K562 (cell line): ENCODE results near the gene THAP4. TPM values are rescaled to one million over a fixed set of nuclear protein-coding genes. Genes with fewer than 3 reads are reported as not detected.

Experiments used
- ATAC-seq: fragments of 200-7000 bp; cut with Tn5 transposase; 3 replicates; pipeline ENCODE4 v1.9.1; 2020; ENCODE audit warnings: moderate library complexity
- BruUV-seq: library from RNA; stranded (reverse); fragments of 400-500 nt; replicated peaks from 2 replicates; lab custom pipeline; 2021; lab: Mats Ljungman, UMichigan
- CTCF ChIA-PET: fragments of 300-600 bp; formaldehyde crosslinking; extraction: SDS; loops from one replicate; lab custom pipeline; 2021; ENCODE audit warnings: low intra/inter-chr PET ratio; lab: Yijun Ruan, JAX
- POLR2A ChIA-PET: fragments of 300-600, 350-650 bp; sonication (Branson Sonifier 250); formaldehyde crosslinking; extraction: SDS; loops from one replicate; lab custom pipeline; 2021; ENCODE audit warnings: antibody characterized with exemption, inconsistent platforms; lab: Yijun Ruan, JAX
- DNase-seq, 4 experiments: peaks; one replicate each; pipeline versions ENCODE4 v3.0.0 to v3.0.0-alpha.2; 2011 to 2018; ENCODE audit warnings: low spot score in 3 of 4, mixed read lengths in 3 of 4; ENCODE audit errors: extremely low read depth in 1 of 4
- FAIRE-seq: peaks from 2 replicates; lab custom pipeline; 2011; peaks lifted over from hg19 to GRCh38; lab: Jason Lieb, UNC
- H2AFZ ChIP-seq: 2 replicates; pipeline ENCODE4 v1.6.0; 2011; ENCODE audit warnings: low read depth, low read length, control low read depth, inconsistent platforms
- H3K27ac ChIP-seq: fragments of 200-600 bp; 3 replicates; pipeline ENCODE4 v1.8.0; 2011; ENCODE audit warnings: low read depth, mild to moderate bottlenecking, control low read depth, inconsistent platforms, low read length, moderate library complexity, mixed read lengths; ENCODE audit errors: extremely low read depth
- H3K27me3 ChIP-seq, 2 experiments: fragments of 300-600 bp in 1 of 2; 2 replicates in 1 of 2; 3 replicates in 1 of 2; pipeline versions ENCODE4 v1.6.0 to v1.8.0; 2011; ENCODE audit warnings: inconsistent platforms in 2 of 2, low read length in 2 of 2, mild to moderate bottlenecking in 1 of 2, mixed read lengths in 1 of 2, moderate library complexity in 1 of 2; ENCODE audit not compliant: control insufficient read depth in 2 of 2, insufficient read depth in 2 of 2
- H3K36me3 ChIP-seq: fragments of 300-600 bp; 3 replicates; pipeline ENCODE4 v1.8.0; 2011; ENCODE audit warnings: mild to moderate bottlenecking, low read length, inconsistent platforms; ENCODE audit not compliant: control insufficient read depth, insufficient read depth
- H3K4me1 ChIP-seq, 2 experiments: fragments of 200-600 bp in 1 of 2; replicated peaks in 1 of 2; 2 replicates in 1 of 2; 3 replicates in 1 of 2; pipeline versions ENCODE4 v1.5.1 to v1.8.0; 2011; ENCODE audit warnings: inconsistent platforms in 2 of 2, low read length in 2 of 2, mild to moderate bottlenecking in 1 of 2, mixed read lengths in 1 of 2, moderate library complexity in 1 of 2; ENCODE audit not compliant: control insufficient read depth in 2 of 2, insufficient read depth in 2 of 2
- H3K4me2 ChIP-seq: 2 replicates; pipeline ENCODE4 v1.6.1; 2011; ENCODE audit warnings: low read length, control low read depth, inconsistent platforms, mixed read lengths; ENCODE audit not compliant: insufficient read depth
- H3K4me3 ChIP-seq: fragments of 200-600 bp; sonication (generic), shearing (Covaris generic); 2 replicates; pipeline ENCODE4 v1.5.1; 2016; ENCODE audit warnings: control low read depth, inconsistent platforms
- H3K79me2 ChIP-seq: fragments of 200-600 bp; 3 replicates; pipeline ENCODE4 v1.8.0; 2011; ENCODE audit warnings: low read length, inconsistent platforms; ENCODE audit not compliant: control insufficient read depth, insufficient read depth
- H3K9ac ChIP-seq, 2 experiments: 2 replicates each; pipeline versions ENCODE4 v1.6.0 to v1.6.1; 2011; ENCODE audit warnings: low read depth in 2 of 2, low read length in 2 of 2, control low read depth in 1 of 2, inconsistent platforms in 1 of 2, mild to moderate bottlenecking in 1 of 2, mixed read lengths in 1 of 2; ENCODE audit not compliant: insufficient read depth in 1 of 2
- H3K9me1 ChIP-seq: one replicate; pipeline ENCODE4 v1.6.0; 2011; ENCODE audit warnings: inconsistent platforms, mild to moderate bottlenecking, low read length, moderate library complexity; ENCODE audit not compliant: control insufficient read depth, insufficient read depth
- H3K9me3 ChIP-seq: replicated peaks from 2 replicates; pipeline ENCODE4 v1.5.1; 2011; ENCODE audit warnings: low read depth, low read length, inconsistent platforms; ENCODE audit not compliant: control insufficient read depth, insufficient read depth
- H4K20me1 ChIP-seq: replicated peaks from 2 replicates; pipeline ENCODE4 v1.6.1; 2011; ENCODE audit warnings: low read length, inconsistent platforms, mixed read lengths; ENCODE audit not compliant: control insufficient read depth, insufficient read depth
- DEAF1 ChIP-seq: fragments of 450-650 bp; formaldehyde crosslinking; IDR thresholded peaks from 2 replicates; pipeline ENCODE4 v1.4.0; 2020; ENCODE audit warnings: mild to moderate bottlenecking, moderate library complexity
- ELF2 ChIP-seq: fragments of 250-450 bp; sonication (Bioruptor Pico); IDR thresholded peaks from 2 replicates; pipeline ENCODE4 v1.5.0; 2021; ENCODE audit warnings: mild to moderate bottlenecking
- EZH2 ChIP-seq: IDR thresholded peaks from 2 replicates; pipeline ENCODE4 v1.6.1; 2012; ENCODE audit warnings: low read depth, mild to moderate bottlenecking, inconsistent platforms, low read length, borderline replicate concordance
- LARP7 ChIP-seq: fragments of 450-650 bp; IDR thresholded peaks from 2 replicates; pipeline ENCODE4 v1.6.1; 2016
- MEIS2 ChIP-seq: fragments of 450-650 bp; IDR thresholded peaks from 2 replicates; pipeline ENCODE4 v1.6.1; 2014; ENCODE audit warnings: mild to moderate bottlenecking; ENCODE audit not compliant: partially characterized antibody
- NR4A1 ChIP-seq, 2 experiments: fragments of 250-450 bp in 1 of 2; fragments of 450-650 bp in 1 of 2; sonication (Bioruptor Pico) in 1 of 2; IDR thresholded peaks; 2 replicates each; pipeline versions ENCODE4 v1.4.0 to v1.6.1; 2016 to 2020; ENCODE audit warnings: mild to moderate bottlenecking in 2 of 2, missing compliant biosample characterization in 1 of 2, missing genetic modification characterization in 1 of 2, moderate library complexity in 1 of 2
- PKNOX1 ChIP-seq: fragments of 450-650 bp; IDR thresholded peaks from 2 replicates; pipeline ENCODE4 v1.6.1; 2016
- RFX7 ChIP-seq: fragments of 250-450 bp; sonication (Bioruptor Pico); IDR thresholded peaks from 2 replicates; pipeline ENCODE4 v1.5.1; 2021; ENCODE audit warnings: mild to moderate bottlenecking
- SMARCA5 ChIP-seq: fragments of 450-650 bp; IDR thresholded peaks from 2 replicates; pipeline ENCODE4 v1.6.1; 2016
- SUPT5H ChIP-seq: fragments of 450-650 bp; IDR thresholded peaks from 2 replicates; pipeline ENCODE4 v1.6.1; 2016
- ZNF707 ChIP-seq: fragments of 250-450 bp; sonication (Bioruptor Pico); conservative IDR thresholded peaks from 2 replicates; pipeline ENCODE4 v1.8.0; 2022; ENCODE audit warnings: inconsistent platforms, mild to moderate bottlenecking, moderate library complexity
- WGBS: fragments of 100-300 bp; shearing (Covaris generic); methylation state at CpG from one replicate; pipeline ENCODE4 v1.1.6; 2016; ENCODE audit warnings: low coverage, mixed read lengths; ENCODE audit not compliant: insufficient coverage; ENCODE audit errors: missing lambda C conversion rate; 5-methylcytosine and 5-hydroxymethylcytosine counted together
- in situ Hi-C: fragments of 300-500 bp; cut with MboI; formaldehyde crosslinking; loops from 4 replicates; pipeline ENCODE4 v1.15.0; 2018; ENCODE audit warnings: inconsistent platforms, mixed read lengths
- intact Hi-C: fragments of 100-400 bp; cut with micrococcal nuclease; formaldehyde crosslinking; loops from 2 replicates; pipeline ENCODE4 v1.14.2; 2022
- polyA plus RNA-seq, 8 experiments: library from polyadenylated mRNA; depleted of rRNA in 4 of 8; stranded (reverse) in 5 of 8; unstranded in 3 of 8; fragments of >200 nt; fragmentation: Nextera tagmentation in 2 of 8; fragmentation: Illumina TruSeq in 1 of 8; extraction: Ambion mirVana in 2 of 8; extraction: Trizol in 1 of 8; gene quantifications; 2 replicates each; pipeline versions ENCODE4 v1.2.1 to v1.2.3, GENCODE V29; 2011 to 2014; ENCODE audit warnings: inconsistent platforms in 1 of 8, missing spikeins in 1 of 8
- total RNA-seq, 7 experiments: library from RNA; depleted of rRNA in 6 of 7; stranded (reverse); fragments of >200 nt in 6 of 7; fragmentation: Illumina TruSeq in 2 of 7; extraction: Trizol in 2 of 7; gene quantifications; 2 replicates each; pipeline versions ENCODE4 v1.2.1 to v1.2.3, GENCODE V29; 2011 to 2021; ENCODE audit warnings: low replicate concordance in 1 of 7
- TF ChIP-seq, protein P1 (sequence below): fragments of 450-650 bp; formaldehyde crosslinking; IDR thresholded peaks from 2 replicates; pipeline ENCODE4 v1.4.0; 2020; ENCODE audit warnings: mild to moderate bottlenecking, mixed read lengths
- TF ChIP-seq, protein P2 (sequence below): fragments of 250-450 bp; sonication (Bioruptor Pico); IDR thresholded peaks from 2 replicates; pipeline ENCODE4 v1.8.0; 2022; ENCODE audit warnings: moderate library complexity, mild to moderate bottlenecking, inconsistent platforms
- TF ChIP-seq, protein P3 (sequence below), 2 experiments: IDR thresholded peaks in 1 of 2; conservative IDR thresholded peaks in 1 of 2; 2 replicates each; pipeline ENCODE4 v1.6.1; 2016; ENCODE audit warnings: low read depth in 2 of 2, mild to moderate bottlenecking in 1 of 2, missing compliant biosample characterization in 1 of 2, missing genetic modification characterization in 1 of 2, moderate library complexity in 1 of 2

THAP4 gene
- total and polyA plus RNA-seq, 9 of the 15 experiments (the other 6 are each of a cell fraction or from before 2014, with no cell fraction given) = 8.6 to 60.9 (median 43.9) TPM

DNA sequence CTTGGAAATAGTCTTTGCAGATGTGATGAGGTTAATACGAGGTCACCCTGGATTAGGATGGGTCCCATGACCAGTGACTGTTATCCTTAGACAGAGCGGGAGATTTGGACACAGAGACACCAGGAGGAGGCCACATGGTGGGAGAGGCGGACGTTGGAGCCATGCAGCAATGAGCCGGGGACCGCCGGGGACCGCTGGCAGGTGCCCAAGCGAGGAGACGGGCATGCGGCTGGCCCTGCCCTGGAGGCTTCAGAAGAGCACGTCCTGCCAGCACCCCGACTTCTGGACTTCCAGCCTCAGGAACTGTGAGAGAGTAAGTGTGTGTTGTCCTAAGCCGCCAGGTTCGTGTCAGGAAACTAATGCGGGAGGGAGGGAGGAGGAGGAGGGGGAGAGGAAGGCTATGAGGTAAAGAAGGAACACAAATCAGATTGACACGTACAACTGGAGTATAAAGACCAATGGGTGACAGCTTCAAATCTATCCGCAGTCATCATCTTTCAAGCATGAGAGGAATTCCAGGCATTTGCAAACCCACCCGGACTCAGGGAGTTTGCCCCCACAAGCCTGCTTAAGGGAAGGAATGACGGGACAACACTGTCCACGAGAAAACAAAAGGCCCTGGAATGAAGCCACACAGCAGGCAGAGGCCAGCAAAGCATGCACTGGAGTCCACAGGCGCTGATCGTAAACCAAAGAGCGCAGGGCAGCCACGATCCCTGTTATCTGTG, 90.0 kb downstream of the THAP4 start:
- BruUV-seq = no TSS peak
- Histone ChIP-seq H3K4me1 (peaks cover 27 to 53% of the 10 kb centered on the region in 2 experiments), H3K4me2 (no peak overlapping the region), H3K27me3 (peaks cover 0 to 19% of the 10 kb centered on the region in 2 experiments; a peak in 2 of 5 replicates), H3K27ac (no peak overlapping the region), H2AFZ (no peak overlapping the region), H3K9me1 (no peaks in the 10 kb centered on the region), H3K9ac (peak overlapping the region in 1 of 2 experiments; percentile 27; a peak in 1 of 4 replicates), H3K36me3 (no peaks in the 10 kb centered on the region), H3K79me2 (no peaks in the 10 kb centered on the region), H3K4me3 (no peak overlapping the region), H3K9me3 (no peaks in the 10 kb centered on the region), H4K20me1 (no peaks in the 10 kb centered on the region)
- no peak for FAIRE-seq
- ATAC-seq = no peak
- WGBS = 29% methylated on average over 13 of the region's 25 CpGs
- in situ Hi-C loops = no loop called here
- ChIA-PET CTCF (no interaction called here), POLR2A (no interaction called here)
- DNase-seq = peak in 1 of 4 experiments; percentile 33
- intact Hi-C loops = no loop called here
- TF ChIP-seq, protein P1, sequence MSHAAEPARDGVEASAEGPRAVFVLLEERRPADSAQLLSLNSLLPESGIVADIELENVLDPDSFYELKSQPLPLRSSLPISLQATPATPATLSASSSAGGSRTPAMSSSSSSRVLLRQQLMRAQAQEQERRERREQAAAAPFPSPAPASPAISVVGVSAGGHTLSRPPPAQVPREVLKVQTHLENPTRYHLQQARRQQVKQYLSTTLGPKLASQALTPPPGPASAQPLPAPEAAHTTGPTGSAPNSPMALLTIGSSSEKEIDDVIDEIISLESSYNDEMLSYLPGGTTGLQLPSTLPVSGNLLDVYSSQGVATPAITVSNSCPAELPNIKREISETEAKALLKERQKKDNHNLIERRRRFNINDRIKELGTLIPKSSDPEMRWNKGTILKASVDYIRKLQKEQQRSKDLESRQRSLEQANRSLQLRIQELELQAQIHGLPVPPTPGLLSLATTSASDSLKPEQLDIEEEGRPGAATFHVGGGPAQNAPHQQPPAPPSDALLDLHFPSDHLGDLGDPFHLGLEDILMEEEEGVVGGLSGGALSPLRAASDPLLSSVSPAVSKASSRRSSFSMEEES = no peak
- TF ChIP-seq EZH2 = no peak
- no peak for TF ChIP-seq SMARCA5
- TF ChIP-seq, protein P2, sequence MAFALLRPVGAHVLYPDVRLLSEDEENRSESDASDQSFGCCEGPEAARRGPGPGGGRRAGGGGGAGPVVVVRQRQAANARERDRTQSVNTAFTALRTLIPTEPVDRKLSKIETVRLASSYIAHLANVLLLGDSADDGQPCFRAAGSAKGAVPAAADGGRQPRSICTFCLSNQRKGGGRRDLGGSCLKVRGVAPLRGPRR (CRISPR knock-in tag) = no peak
- no peak for TF ChIP-seq NR4A1 (CRISPR knock-in tag; IDR thresholded peaks at IDR 0.05)
- no peak for TF ChIP-seq NR4A1 (tag; IDR thresholded peaks at IDR 0.05)
- TF ChIP-seq, protein P3, sequence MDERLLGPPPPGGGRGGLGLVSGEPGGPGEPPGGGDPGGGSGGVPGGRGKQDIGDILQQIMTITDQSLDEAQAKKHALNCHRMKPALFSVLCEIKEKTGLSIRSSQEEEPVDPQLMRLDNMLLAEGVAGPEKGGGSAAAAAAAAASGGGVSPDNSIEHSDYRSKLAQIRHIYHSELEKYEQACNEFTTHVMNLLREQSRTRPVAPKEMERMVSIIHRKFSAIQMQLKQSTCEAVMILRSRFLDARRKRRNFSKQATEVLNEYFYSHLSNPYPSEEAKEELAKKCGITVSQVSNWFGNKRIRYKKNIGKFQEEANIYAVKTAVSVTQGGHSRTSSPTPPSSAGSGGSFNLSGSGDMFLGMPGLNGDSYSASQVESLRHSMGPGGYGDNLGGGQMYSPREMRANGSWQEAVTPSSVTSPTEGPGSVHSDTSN (CRISPR knock-in tag; IDR thresholded peaks at IDR 0.05; ENCODE audit: low read depth) = no peak
- TF ChIP-seq, protein P3 (tag; conservative IDR thresholded peaks at IDR 0.05; ENCODE audit: low read depth) = peak; percentile 33; the same call in 1 of the 2 replicates
- TF ChIP-seq ZNF707 (CRISPR knock-in tag) = no peak
- peak; percentile 37 for TF ChIP-seq MEIS2
- no peak for TF ChIP-seq RFX7 (CRISPR knock-in tag)
- TF ChIP-seq SUPT5H = no peak
- no peak for TF ChIP-seq DEAF1
- TF ChIP-seq PKNOX1 = peak; percentile 48; the same call in 1 of the 2 replicates
- TF ChIP-seq ELF2 (CRISPR knock-in tag) = no peak
- TF ChIP-seq LARP7 = no peak
